ENCODE data around the gene ZNF684.

DNA sequence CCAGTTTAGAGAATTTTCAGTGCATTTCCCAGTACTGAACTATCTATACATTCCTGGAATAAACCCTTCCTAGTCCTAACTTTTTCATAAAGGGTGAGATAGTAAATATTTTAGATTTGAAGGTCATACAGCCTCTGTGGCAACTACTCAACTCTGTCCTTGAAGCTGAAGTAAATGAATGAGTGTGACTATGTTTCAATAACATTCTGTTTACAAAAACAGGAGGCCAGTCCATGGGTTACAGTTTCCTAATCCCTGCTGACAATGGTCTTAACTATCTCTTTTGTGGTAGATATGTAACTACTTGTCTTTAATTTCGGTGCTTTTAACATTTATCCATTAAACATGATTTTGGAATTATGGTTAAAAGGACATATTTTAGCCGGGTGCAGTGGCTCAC is 4.3 kb downstream of the ZNF684 start:
- TF ChIP-seq, protein P1, sequence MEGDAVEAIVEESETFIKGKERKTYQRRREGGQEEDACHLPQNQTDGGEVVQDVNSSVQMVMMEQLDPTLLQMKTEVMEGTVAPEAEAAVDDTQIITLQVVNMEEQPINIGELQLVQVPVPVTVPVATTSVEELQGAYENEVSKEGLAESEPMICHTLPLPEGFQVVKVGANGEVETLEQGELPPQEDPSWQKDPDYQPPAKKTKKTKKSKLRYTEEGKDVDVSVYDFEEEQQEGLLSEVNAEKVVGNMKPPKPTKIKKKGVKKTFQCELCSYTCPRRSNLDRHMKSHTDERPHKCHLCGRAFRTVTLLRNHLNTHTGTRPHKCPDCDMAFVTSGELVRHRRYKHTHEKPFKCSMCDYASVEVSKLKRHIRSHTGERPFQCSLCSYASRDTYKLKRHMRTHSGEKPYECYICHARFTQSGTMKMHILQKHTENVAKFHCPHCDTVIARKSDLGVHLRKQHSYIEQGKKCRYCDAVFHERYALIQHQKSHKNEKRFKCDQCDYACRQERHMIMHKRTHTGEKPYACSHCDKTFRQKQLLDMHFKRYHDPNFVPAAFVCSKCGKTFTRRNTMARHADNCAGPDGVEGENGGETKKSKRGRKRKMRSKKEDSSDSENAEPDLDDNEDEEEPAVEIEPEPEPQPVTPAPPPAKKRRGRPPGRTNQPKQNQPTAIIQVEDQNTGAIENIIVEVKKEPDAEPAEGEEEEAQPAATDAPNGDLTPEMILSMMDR (IDR thresholded peaks at IDR 0.05; ENCODE audit: low read length), result no peak
- TF ChIP-seq EZH2 (IDR thresholded peaks at IDR 0.05; ENCODE audit: borderline replicate concordance, low read length), result no peak
